NCI-H1092 (cell line): Measurements from ENCODE around the gene TMEM53.
"Not testable (repeated sequence)": the region's sequence is repeated elsewhere in the genome, so short reads cannot be mapped to it uniquely, and the experiment has no call there.

Experiments used
- DNase-seq: peaks from one replicate; lab custom pipeline; 2025; lab: John Stamatoyannopoulos, UW

TMEM53 gene

GRCh38 chr1:44674113-44675000, at the start of gene TMEM53, which contains the start of gene ARMH1:
TMEM53 (minus strand) TSS chr1:44674481; CDS start chr1:44674391, 90 bp downstream.
ARMH1 (plus strand) TSS chr1:44674714; CDS start chr1:44689698, 14,984 bp downstream.
- DNase-seq, result peak; percentile 100

DNA sequence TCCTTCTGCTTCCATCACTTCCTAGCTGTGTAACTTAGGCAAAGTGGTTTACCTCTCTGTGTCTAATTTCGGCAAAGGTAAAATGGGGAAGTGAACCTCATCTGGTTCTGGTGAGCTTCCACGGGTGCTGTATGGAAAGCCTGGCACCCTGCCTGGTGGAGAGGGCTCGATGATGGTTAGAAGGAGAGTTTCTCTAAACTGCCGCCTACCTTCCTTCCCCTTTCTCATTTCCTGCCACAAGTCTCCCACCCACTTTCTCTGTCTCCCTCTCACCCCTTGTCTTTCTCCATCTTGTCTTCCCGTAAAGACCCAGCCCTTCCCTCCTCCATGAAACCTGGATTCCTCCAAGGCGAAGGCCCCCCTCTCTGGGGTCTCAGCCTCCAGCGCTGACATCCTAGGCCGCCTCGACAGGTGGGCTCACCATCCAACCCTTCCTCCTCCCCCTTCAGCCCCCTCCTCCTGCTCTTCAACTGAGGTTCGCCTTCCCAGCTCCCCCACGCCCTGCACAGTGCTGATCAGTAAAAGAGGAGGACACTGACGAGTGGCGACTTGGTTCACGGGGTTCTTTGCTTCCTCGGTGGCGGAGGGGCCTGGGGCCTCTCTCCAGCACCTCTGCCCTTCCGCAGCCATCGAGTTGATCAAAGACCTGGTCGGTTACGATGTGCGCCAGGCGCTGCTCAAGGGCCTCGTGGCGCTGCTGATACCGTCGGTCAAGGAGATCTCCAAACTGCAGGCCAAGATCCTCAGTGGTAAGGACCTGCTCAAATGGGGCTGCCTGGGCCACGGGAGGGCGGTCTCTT, 49.4 kb upstream of the TMEM53 start:
- DNase-seq, result no peak

- no peak for DNase-seq
These were observed 48.8 kb upstream of the TMEM53 start for GRCh38 chr1:44723064-44723463.

DNA sequence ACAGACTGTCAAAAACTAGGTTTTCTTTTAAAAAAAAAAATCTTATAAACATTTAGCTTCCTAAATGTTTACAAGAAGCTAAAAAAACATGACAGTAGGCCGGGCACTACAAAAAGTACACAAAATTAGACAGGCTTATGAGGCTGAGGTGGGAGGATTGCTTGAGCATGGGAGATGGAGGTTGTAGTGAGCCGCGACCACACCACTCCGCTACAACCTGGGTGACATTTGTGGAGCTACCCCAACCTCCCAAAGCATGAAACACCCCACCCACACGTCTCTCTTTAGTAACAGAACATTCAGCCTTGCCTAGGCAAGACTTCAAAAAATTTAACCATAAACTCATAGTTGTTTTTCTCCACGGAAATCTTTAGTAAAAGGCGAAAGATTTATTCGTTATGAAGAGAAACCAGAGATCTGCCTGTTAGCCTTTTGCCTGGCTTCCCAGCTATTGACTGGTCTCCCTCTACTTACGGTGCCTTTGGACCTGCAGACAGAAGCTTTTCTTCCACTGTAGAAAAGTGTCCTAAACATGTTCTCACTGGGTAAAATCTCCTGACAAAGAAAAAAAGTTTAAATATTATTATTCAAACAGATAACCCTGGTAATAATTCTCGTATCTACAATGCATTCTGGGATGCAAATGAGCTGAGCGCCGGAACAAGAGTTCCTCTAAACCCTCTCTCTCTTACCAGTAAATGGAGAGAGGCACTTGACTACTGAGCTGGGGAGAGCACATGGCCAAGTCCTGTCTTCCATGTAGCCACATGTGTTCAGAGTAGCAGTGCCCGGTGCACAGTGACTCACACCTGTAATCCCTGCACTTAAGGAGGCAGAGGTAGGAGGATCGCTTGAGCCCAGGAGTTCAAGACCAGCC, 47.4 kb upstream of the TMEM53 start:
- DNase-seq, result peak; percentile 36

GRCh38 chr1:44720281-44720680, 46.0 kb upstream of the TMEM53 start:
- no peak for DNase-seq

- no peak for DNase-seq
These were observed 45.0 kb upstream of the TMEM53 start for GRCh38 chr1:44719318-44719717.

- DNase-seq, result no peak
These were observed 43.8 kb upstream of the TMEM53 start for GRCh38 chr1:44718091-44718490.

DNA sequence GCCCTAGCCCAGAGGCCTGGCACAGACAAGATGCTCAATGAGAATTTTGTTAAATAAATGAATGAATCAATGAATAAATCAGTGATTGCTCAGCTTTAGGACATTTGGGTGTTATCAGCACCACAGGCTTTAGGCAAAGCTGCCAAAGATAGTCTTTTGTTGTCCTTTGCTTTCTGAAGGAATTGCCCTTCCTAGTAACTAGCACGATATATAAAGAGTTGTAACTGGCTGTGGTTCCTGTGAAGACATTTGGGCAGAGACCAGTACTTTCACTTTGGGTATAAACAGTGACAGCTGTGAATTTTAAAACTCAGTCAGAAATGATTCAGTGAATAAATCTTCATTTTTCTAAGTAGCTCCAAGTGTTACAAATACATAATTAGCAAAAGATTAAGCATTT, 43.4 kb upstream of the TMEM53 start:
- DNase-seq, result no peak

- DNase-seq, result no peak
These were observed 42.9 kb upstream of the TMEM53 start for GRCh38 chr1:44717156-44717555.

DNA sequence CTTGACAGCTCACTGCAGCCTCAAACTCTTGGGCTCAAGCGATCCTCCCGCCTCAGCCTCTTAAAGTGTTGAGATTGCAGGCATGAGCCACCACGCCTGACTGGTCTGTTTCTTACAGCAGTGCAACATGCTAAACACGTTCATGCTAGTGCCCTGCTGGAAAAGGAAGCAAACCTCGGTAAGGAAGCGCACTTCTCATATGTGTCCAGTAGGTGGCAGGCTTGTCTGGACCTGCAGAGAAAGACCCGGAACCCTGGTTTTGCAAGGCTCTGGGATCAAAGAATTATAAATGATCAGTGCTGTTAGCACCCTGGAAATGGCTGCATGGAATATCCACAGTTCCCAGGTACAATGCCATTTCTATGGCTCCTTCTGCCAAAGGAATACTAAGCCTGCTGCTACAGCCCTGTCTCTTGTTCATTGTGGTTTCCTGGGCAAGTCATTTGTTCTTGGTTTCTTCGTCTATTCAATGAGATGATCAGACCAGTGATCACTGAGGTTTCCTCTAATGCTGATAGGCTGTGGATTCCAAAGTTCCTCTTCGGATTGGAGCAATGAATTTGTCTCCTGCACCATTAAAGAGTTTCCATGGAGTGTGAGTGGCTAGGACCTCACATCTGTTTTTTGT, 40.8 kb upstream of the TMEM53 start:
- DNase-seq, result peak; percentile 68

GRCh38 chr1:44714532-44714931, 40.3 kb upstream of the TMEM53 start:
- no peak for DNase-seq

GRCh38 chr1:44713321-44713781, 39.1 kb upstream of the TMEM53 start:
- DNase-seq, result no peak

GRCh38 chr1:44707959-44708831, 33.9 kb upstream of the TMEM53 start:
- DNase-seq, result no peak

DNA sequence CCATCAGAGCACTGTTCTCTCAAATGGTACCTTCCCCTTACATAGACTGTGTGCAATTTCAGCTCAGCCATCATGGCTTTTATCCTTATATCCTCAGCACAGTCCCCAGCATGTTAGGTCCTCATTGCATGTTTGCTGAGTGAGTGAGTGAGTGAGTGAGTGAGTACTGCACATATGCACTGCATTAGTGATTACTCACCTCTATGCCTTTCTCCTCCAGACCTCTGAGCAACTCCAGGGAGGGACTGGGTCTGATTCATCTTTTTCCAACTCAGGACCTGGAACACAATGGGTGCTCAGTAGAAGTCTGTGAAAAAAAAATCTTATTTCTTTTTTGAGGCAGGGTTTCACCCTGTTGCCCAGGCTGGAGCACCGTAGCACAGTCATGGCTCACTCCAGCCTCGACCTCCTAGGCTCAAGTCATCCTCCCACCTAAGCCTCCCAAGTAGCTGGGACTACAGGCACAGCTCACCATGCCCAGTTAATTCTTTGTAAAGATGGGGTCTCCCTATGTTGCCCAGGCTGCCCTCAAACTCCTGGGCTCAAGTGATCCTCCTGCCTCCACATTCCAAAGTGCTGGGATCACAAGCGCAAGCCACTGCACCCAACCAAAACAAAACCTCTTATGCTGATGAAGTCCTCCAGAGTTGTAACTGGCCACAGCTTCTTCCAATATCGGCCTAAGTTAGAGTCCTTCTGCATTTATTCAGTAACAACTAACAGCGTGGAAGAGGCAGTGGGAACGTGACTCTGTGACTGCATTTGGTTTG, 33.0 kb upstream of the TMEM53 start:
- DNase-seq, result no peak

DNA sequence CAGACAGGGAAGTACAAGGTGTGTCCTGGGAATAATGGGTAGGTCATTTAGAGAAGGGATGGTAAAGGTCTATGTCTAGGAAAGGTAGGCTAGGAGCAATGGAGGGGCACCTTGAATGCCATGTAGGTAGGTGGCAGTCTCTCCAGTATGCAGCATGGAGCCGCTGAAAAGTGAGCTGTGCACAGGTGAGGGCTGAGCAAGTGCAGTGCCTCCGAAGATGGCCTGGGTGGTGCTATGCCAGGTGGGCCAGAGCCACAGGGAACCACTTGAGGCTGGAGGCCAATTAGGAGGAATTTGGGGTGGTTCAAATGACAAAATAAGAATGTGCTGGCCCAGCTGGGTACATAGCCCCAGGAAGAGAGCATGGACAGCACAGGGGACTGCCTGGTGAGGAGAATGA, 31.7 kb upstream of the TMEM53 start:
- no peak for DNase-seq

GRCh38 chr1:44705470-44705869, 31.2 kb upstream of the TMEM53 start:
- DNase-seq, result no peak

GRCh38 chr1:44701141-44701573, 26.9 kb upstream of the TMEM53 start:
- no peak for DNase-seq

- no peak for DNase-seq
These were observed 26.3 kb upstream of the TMEM53 start for GRCh38 chr1:44700573-44700972.

- DNase-seq, result not testable (repeated sequence)
These were observed 25.1 kb upstream of the TMEM53 start for GRCh38 chr1:44699375-44699774.

DNA sequence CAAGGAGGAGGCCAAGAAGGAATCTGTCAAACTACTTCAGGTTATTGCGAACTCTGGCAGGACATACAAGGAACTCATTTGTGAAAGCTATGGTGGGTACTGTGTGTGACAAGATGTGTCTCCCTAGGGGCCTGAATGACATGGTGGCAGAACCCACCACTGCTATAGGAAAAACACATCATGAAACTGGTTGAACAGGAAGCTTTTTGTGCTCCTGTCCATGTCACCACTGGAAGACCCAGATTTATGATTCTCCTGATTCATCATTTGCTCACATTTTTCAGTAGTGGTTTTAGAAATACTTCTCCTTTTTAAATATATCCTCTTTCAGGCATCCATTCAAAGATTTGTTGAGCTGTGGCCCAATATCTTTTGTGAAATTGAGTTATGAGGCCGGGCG, 23.9 kb upstream of the TMEM53 start:
- DNase-seq, result no peak
